ENCODE results near the gene FOXC1.

The FOXC1 gene

GRCh38 chr6:1584996-1585668, 24.6 kb upstream of the FOXC1 start:
- DNase-seq = no peak

DNA sequence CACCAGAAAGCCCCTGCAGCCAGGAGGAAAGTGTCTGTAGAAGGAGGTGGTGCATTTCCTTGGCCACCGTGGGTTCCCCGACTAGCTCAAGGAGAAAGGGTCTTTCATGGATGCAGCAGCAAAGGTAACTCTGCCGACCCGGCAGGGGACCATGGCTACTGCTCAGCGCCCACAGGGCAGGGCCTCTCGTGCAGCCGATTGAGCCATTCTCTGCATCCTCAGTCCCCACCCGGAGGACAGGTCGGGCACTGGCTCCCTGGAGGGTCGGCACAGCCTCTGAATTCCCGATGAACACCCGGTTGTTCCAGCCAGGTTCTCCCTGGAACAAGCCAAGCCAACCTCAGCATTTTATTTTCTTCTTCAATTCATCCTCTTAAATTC, 24.1 kb upstream of the FOXC1 start:
- no peak for DNase-seq

DNA sequence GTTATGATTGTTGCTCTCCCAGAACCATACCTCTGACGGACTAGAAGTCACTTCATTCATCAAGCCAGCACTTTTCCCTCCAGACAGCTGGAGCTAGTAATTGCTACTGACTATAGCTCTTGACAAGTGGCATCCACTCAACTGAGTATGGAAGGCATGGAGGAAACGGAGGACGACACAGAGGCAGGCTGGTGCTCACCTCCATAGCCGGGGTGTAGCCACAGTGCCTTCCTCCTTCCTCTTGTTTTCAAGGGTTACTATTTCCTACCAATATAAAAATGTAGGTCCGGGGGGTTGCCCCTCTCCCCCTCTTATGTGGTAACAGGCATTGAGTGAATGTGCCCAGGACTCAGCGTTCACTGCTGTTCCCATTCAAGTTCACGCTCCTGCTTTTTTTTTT, 23.5 kb upstream of the FOXC1 start:
- no peak for DNase-seq

- no peak for DNase-seq
These were observed 22.8 kb upstream of the FOXC1 start for GRCh38 chr6:1586861-1587450.

DNA sequence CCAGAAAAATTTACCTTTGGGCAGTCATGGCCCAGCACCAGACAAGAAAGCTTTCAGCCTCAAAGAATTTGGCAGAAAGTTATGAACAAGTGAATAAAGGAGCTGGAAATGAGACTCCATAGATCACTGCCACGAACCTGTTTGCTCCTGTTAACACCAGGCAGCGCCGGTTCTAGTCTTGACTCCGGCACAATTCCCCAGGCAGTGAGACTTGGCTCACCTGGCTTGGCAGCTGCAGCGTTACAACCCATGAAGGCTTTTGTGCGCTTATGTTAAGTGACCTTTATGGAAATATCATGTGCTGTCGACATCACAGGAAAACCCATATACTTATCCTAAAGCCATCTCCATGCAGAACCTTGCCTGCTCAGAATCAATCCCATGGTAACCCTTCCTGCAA, 22.2 kb upstream of the FOXC1 start:
- DNase-seq = no peak

DNA sequence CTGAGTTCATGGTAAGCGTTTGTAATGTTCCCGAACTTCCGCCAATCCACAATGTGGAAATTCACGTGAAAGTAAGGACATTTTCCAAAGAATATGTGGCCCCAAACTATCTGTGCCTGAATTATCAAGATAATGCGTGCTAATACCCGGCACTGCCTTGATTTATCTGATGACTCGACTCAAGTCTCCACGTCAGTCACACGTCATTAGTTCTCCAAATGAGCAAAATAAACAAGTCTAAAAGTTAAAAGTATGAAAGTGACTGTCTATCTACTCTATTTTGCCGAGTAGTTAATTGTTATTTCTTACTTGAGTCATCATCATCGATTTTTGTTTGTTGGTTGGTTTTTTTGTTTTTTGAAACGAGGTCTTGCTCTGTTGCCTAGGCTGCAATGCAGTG, 21.7 kb upstream of the FOXC1 start:
- DNase-seq = no peak

DNA sequence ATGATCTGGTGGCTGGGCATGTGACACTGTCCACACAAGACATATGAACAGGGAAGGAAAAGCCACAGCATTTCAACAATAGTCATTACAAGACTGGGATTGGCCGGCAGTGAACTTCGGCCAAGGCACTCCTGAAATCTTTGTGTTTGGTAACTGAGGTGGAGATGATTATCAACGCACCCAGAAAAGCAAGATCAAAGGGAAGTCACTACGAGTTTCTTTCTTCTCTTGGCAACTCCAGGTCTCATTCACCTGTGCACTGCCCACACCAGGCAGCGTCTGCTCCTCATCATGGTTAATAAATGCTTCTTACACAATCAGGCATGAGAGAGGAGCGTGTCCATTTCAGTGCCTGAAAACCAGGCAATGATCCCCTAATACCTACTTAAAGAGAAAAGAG, 20.5 kb upstream of the FOXC1 start:
- DNase-seq = no peak

DNA sequence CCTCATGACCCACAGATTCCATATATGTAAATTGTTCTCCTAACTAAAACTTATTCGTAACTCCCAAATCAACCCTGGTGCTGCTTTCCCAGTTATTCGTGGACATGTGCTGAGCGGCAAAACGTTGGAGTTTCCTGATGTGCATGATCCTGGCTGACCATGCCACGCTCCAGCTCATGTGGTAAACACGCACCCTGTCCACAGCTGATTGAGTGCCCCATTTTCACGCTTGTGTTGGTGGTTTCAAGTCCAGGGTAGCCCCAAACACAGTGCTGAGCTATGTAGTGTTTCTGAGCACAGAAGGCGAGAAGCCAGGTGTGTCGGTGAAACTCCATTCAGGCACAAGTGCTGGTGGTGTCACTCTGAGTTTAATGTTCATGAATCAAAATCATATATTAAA, 19.1 kb upstream of the FOXC1 start:
- no peak for DNase-seq

- DNase-seq = no peak
These were observed 18.5 kb upstream of the FOXC1 start for GRCh38 chr6:1591243-1591642.

GRCh38 chr6:1591926-1592325, 17.8 kb upstream of the FOXC1 start:
- DNase-seq = no peak

DNA sequence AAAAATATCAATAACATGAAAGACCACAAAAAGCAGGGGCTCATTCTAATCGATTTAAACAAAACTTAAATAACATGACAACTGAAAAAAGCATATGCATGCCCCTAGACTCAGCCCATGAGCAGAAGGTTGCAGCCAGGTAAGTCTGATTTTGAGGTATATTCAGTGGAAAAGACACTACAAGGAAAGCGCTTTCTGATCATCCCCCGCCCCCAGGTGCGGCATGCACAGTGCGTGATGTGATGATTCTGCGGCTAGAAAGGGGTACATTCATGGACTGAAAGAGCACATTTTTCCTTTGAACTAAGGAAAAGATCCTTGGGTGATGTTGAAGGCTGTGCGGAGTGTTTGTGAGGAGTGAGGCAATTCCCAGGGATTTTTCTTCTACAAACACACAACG, 16.9 kb upstream of the FOXC1 start:
- DNase-seq = no peak

GRCh38 chr6:1593286-1593957, 16.3 kb upstream of the FOXC1 start:
- no peak for DNase-seq

- DNase-seq = no peak
These were observed 15.8 kb upstream of the FOXC1 start for GRCh38 chr6:1593958-1594314.

GRCh38 chr6:1594445-1595200, 15.1 kb upstream of the FOXC1 start:
- DNase-seq = no peak

DNA sequence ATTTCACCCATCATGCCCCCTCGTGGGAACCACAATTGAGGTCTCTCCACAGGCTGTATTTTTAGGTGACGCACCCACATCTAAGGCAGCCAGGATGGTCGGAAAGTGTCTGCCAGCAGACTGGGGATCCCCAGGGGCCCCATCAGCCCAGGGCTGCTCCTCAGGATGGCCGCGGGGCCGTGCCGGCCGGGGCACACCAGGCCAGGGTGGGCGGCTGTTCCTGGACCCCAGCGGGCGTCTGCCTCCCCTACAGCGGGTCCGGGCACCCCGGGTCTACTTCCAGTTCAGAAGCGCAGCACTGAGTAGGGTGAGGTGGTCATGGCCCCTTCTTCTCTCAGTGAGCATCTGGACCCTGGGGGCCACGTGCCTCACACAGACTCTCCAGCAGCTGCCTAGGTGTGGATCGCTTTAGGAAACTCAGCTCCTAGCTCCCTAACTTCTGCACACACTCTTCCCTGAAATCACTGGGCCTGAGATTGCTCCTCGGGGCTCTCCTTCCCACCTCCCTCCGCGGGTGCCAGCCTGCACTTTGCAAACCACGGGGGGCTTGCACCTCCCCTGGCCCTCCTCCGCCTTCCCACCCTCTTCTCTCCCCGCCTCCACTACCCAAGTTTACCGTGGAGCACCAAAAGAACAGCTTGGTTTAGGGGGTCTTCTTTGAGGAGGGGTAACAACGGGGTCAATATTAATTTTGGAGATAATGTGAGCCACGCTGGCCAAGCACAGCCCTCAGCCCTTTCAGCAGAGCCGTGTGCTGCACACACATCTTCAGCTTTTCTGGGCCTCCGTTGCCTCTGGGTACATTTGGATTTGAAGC, 14.2 kb upstream of the FOXC1 start:
- no peak for DNase-seq

DNA sequence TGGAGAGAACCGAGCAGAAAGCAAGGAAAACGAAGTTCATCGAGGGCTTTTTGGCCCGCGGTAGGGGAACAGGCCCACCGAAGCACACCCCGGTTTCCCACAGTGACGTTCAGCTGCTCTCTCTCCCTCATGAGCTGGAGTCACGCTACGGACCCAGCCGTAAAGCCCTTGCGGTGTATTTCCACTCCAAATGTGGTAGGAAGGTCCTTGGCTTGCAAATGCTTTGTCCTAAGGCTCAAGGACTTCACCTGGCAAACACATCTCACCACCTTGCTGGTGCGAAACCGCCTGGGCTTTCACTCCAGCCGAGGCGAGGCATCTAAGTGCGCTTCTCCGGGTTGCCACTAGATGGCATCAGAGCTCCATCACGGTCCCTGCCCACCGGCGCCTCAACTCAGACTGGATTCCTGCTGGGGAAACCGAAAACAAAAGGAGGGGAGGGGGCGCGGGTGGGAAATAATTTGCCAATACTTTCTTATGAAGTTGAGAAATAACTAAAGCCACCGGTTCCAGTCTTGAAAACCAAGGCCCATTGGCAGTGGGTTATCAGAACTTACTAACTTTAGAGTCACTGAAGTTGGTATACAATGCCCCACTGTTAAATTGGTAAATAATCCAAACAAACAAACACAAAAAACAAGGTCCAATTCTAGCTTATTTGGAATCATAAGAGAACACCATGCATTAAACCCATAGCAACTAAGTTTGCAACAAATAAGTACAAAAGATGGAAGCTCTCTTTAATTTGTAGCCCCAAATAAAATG, 13.4 kb upstream of the FOXC1 start:
- no peak for DNase-seq

GRCh38 chr6:1597121-1597744, 12.5 kb upstream of the FOXC1 start:
- no peak for DNase-seq

DNA sequence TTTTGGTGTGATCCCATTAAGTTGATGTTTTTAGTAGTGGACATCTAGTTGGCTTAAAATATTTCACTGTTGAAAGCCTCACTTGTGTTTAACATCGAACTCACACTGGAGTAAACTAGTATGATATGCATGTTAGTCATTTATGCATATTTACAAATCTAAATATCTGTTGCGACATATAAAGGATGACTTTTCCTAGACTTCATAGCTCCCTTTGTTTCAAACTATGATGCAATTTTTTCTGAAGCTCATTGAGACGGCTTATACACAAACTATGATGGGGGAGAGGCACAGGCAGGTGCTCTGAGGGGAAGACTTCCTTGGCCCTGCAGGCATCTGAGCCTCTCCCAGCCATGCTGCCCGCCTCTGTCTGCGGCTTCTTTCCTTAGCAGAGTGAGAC, 11.8 kb upstream of the FOXC1 start:
- DNase-seq = no peak

DNA sequence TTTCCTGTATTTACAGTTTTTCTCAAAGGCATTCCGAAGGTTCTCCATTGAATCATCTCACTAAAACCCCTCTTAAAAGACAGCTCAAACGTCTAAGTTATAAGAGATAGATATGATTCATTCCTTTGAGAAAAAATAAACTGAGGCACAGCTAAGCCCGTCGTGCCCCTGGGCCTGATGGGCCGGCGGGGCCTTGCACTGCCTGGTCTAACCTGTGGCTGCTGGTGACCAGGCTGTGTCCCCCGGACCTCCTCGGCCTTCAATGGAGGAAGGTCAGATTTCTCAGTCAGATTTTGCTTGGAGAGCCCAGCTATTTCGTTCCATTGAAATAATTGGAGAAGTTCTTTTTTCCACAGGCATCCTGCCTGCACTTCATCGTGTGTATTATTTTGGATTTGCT, 11.3 kb upstream of the FOXC1 start:
- no peak for DNase-seq

DNA sequence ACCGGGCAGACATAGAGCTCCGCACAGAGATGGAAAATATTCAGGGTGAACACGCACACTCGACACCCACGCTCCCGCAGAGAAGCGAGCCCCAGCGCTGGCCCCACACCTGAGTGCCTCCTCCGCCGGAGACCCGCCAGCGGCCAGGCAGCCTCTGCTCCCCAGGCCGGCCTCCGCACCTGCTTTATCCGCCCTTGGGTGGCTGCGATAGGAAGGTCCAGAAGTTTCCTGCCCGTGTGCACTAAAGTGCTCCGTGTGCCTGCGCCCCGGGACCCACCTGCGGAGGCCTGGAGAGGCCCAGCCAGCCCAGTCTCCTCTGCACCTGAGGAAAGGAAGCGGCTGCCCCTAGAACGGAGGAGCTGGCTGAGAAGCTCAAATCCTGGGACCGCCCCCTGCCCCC, 10.8 kb upstream of the FOXC1 start:
- no peak for DNase-seq

DNA sequence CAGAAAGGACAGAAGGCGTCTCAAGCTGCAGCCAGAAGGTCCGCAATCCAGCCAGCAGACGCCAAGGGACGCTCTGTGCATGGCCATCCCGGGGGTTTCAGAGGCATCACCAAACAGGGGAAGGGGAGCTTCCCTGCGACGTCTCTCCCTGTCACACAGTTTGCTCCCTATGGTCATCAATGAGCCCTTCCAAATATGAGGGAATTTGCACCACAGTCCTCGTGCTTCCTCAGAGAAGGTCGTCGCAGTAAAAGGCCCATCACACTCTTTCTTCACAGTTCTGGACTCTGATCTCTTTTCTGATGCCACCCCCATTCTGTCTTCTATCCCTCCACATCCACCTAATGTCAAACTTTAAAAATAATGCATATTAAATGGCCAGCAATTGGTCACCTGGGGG, 10.2 kb upstream of the FOXC1 start:
- DNase-seq = no peak
